RWPE2 (cell line): ENCODE results near the gene BRSK2.

Experiments
- ATAC-seq: fragments of 200-7000 bp; cut with Tn5 transposase; 3 replicates; pipeline ENCODE4 v1.9.1; 2021; ENCODE audit warnings: low read depth
- DNase-seq: peaks from one replicate; pipeline ENCODE4 v3.0.0-alpha.2; 2020; ENCODE audit warnings: low spot score
- H3K27ac ChIP-seq: fragments of 450-650 bp; 2 replicates; pipeline ENCODE4 v1.5.1; 2017; ENCODE audit warnings: mild to moderate bottlenecking; ENCODE audit not compliant: poor library complexity, severe bottlenecking
- H3K27me3 ChIP-seq: fragments of 250-450 bp; sonication (Bioruptor Pico); 2 replicates; pipeline ENCODE4 v1.5.1; 2021; ENCODE audit warnings: mild to moderate bottlenecking, moderate library complexity; ENCODE audit not compliant: insufficient read depth, poor library complexity, severe bottlenecking
- H3K36me3 ChIP-seq: fragments of 250-450 bp; sonication (Bioruptor Pico); 2 replicates; pipeline ENCODE4 v1.5.1; 2020; ENCODE audit warnings: low read depth, mild to moderate bottlenecking, moderate library complexity
- H3K4me1 ChIP-seq: fragments of 250-450 bp; sonication (Bioruptor Pico); 2 replicates; pipeline ENCODE4 v1.5.1; 2021; ENCODE audit warnings: mild to moderate bottlenecking, moderate library complexity; ENCODE audit not compliant: insufficient read depth, poor library complexity, severe bottlenecking
- H3K4me3 ChIP-seq: fragments of 250-450 bp; sonication (Bioruptor Pico); 2 replicates; pipeline ENCODE4 v1.5.1; 2021; ENCODE audit warnings: mild to moderate bottlenecking, moderate library complexity; ENCODE audit not compliant: severe bottlenecking
- H3K9me3 ChIP-seq: fragments of 250-450 bp; sonication (Bioruptor Pico); 2 replicates; pipeline ENCODE4 v1.5.1; 2021; ENCODE audit warnings: mild to moderate bottlenecking, moderate library complexity; ENCODE audit not compliant: severe bottlenecking
- TF ChIP-seq, protein P1 (sequence below): fragments of 450-650 bp; IDR thresholded peaks from one replicate; pipeline ENCODE4 v1.5.1; 2017; ENCODE audit warnings: mild to moderate bottlenecking, moderate library complexity; ENCODE audit not compliant: poor library complexity, severe bottlenecking

Gene BRSK2

GRCh38 chr11:1499261-1499890 lies 109.6 kb downstream of the BRSK2 start:
- no peaks in the 10 kb centered on the region for H3K9me3 ChIP-seq
- H3K4me3 ChIP-seq = no peak overlapping the region
- H3K4me1 ChIP-seq = no peaks in the 10 kb centered on the region
- DNase-seq (no peak), ATAC-seq (no peak)
- TF ChIP-seq, protein P1, sequence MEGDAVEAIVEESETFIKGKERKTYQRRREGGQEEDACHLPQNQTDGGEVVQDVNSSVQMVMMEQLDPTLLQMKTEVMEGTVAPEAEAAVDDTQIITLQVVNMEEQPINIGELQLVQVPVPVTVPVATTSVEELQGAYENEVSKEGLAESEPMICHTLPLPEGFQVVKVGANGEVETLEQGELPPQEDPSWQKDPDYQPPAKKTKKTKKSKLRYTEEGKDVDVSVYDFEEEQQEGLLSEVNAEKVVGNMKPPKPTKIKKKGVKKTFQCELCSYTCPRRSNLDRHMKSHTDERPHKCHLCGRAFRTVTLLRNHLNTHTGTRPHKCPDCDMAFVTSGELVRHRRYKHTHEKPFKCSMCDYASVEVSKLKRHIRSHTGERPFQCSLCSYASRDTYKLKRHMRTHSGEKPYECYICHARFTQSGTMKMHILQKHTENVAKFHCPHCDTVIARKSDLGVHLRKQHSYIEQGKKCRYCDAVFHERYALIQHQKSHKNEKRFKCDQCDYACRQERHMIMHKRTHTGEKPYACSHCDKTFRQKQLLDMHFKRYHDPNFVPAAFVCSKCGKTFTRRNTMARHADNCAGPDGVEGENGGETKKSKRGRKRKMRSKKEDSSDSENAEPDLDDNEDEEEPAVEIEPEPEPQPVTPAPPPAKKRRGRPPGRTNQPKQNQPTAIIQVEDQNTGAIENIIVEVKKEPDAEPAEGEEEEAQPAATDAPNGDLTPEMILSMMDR = no peak
- H3K27ac ChIP-seq = no peak overlapping the region
- no peaks in the 10 kb centered on the region for H3K36me3 ChIP-seq
- H3K27me3 ChIP-seq = no peaks in the 10 kb centered on the region

DNA sequence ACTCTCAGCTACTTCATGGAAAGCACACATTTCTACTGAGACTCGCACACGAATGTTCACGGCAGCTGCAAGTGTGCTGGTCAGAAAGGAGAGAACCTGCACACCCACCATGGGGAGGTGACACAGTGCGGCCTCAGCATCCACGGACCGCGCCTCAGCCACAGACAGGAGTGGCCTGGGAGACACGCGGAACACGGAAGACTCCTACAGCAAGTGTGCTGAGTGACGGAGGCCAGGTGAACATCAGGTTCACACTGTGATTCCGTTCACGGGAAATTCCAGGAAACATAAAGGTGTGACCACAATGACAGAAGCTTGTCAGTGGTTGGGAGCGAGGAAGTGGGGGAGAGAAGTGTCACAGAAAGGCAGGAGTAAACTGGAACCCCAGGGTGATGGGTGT lies 110.2 kb downstream of the BRSK2 start:
- no peak for ATAC-seq
- Histone ChIP-seq H3K36me3 (no peaks in the 10 kb centered on the region), H3K9me3 (no peaks in the 10 kb centered on the region), H3K4me1 (no peaks in the 10 kb centered on the region), H3K4me3 (no peak overlapping the region), H3K27me3 (no peaks in the 10 kb centered on the region), H3K27ac (no peak overlapping the region)
- TF ChIP-seq, protein P1 = no peak
- DNase-seq = no peak

- H3K27ac ChIP-seq = no peak overlapping the region
- H3K4me1 ChIP-seq = no peaks in the 10 kb centered on the region
- H3K4me3 ChIP-seq = no peak overlapping the region
- no peaks in the 10 kb centered on the region for H3K9me3 ChIP-seq
- DNase-seq (peak; percentile 41), ATAC-seq (no peak)
- TF ChIP-seq, protein P1 = no peak
- H3K27me3 ChIP-seq = no peaks in the 10 kb centered on the region
- H3K36me3 ChIP-seq = no peaks in the 10 kb centered on the region
Observed at GRCh38 chr11:1500466-1501420, 111.0 kb downstream of the BRSK2 start.

- TF ChIP-seq, protein P1 = no peak
- no peak overlapping the region for H3K27ac ChIP-seq
- H3K36me3 ChIP-seq = no peaks in the 10 kb centered on the region
- H3K4me1 ChIP-seq = no peaks in the 10 kb centered on the region
- no peaks in the 10 kb centered on the region for H3K27me3 ChIP-seq
- ATAC-seq (no peak), DNase-seq (peak; percentile 65)
- no peaks in the 10 kb centered on the region for H3K9me3 ChIP-seq
- H3K4me3 ChIP-seq = no peak overlapping the region
Observed at GRCh38 chr11:1501421-1502167, 111.9 kb downstream of the BRSK2 start.
